ENCODE results near the gene VAV3. TPM values are rescaled to one million over a fixed set of nuclear protein-coding genes. Genes with fewer than 3 reads are reported as not detected.

VAV3 gene
- total RNA-seq, 1 donor from 2014 or later, result 2.9 TPM

DNA sequence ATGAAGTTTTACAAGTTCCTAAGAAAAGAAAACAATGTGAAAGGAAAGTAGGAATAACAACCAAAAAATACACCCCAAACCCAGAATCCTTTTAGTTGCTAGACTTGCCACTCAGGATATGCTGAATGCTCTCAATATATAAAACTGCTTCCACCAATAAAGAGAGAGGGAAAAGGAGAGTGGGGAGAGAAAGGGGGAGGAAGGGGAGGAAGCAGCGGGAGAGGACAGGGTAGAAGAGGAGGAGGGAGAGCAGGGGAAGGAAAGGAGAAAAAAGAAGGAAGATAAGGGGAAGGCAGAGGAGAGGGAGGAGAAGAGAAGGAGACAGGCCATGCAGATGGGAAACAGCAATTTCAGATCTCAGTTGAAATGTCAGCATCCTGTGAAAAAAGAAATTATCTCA, 198.4 kb downstream of the VAV3 start:
- Mint-ChIP-seq H3K36me3 (ENCODE audit: low read depth) (no peaks in the 10 kb centered on the region), H3K4me1 (no peaks in the 10 kb centered on the region), H3K27ac (ENCODE audit: unreplicated experiment) (no peak overlapping the region), H3K4me3 (no peak overlapping the region), H3K9me3 (no peaks in the 10 kb centered on the region), H3K27me3 (ENCODE audit: low read depth) (no peaks in the 10 kb centered on the region)
- TF ChIP-seq, protein P1, sequence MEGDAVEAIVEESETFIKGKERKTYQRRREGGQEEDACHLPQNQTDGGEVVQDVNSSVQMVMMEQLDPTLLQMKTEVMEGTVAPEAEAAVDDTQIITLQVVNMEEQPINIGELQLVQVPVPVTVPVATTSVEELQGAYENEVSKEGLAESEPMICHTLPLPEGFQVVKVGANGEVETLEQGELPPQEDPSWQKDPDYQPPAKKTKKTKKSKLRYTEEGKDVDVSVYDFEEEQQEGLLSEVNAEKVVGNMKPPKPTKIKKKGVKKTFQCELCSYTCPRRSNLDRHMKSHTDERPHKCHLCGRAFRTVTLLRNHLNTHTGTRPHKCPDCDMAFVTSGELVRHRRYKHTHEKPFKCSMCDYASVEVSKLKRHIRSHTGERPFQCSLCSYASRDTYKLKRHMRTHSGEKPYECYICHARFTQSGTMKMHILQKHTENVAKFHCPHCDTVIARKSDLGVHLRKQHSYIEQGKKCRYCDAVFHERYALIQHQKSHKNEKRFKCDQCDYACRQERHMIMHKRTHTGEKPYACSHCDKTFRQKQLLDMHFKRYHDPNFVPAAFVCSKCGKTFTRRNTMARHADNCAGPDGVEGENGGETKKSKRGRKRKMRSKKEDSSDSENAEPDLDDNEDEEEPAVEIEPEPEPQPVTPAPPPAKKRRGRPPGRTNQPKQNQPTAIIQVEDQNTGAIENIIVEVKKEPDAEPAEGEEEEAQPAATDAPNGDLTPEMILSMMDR (conservative IDR thresholded peaks at IDR 0.05), result no peak
- no peak for DNase-seq (ENCODE audit: low read depth, low spot score)

DNA sequence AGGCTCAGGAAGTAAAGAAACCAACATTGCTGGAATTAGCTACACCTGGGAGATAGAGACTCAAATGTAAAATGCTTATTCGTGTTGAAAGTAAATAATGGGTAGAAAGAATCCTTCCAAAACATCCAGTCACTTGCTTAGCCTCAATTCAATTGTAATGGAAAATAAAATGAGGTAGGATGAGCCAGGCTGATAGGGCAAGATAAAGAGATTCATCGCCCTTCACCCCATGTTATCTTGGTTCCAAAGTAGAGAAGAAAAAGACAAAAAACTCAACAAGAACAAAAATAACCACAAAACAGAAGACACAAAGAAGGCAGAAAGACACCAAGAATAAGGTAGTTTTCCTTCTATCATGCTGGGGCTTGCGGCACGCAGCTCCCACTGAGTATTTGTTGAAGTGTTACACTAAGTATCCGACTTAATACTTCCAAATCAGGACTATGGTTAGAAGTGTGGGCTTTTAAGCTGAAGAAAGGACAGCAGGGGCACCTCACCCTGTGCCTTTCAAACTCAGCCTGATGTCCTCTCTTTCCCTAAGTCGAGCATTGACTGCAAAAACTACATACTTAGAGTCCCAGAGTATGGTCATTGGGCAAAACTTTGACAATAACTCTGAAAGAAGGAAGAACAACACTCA, 202.1 kb downstream of the VAV3 start:
- H3K36me3 Mint-ChIP-seq (ENCODE audit: low read depth), result no peaks in the 10 kb centered on the region
- no peak for DNase-seq (ENCODE audit: low read depth, low spot score)
- H3K4me3 Mint-ChIP-seq, result no peak overlapping the region
- TF ChIP-seq, protein P1 (conservative IDR thresholded peaks at IDR 0.05), result no peak
- no peaks in the 10 kb centered on the region for H3K27me3 Mint-ChIP-seq (ENCODE audit: low read depth)
- H3K4me1 Mint-ChIP-seq, result no peaks in the 10 kb centered on the region
- H3K27ac Mint-ChIP-seq (ENCODE audit: unreplicated experiment), result no peak overlapping the region
- H3K9me3 Mint-ChIP-seq, result no peaks in the 10 kb centered on the region

DNA sequence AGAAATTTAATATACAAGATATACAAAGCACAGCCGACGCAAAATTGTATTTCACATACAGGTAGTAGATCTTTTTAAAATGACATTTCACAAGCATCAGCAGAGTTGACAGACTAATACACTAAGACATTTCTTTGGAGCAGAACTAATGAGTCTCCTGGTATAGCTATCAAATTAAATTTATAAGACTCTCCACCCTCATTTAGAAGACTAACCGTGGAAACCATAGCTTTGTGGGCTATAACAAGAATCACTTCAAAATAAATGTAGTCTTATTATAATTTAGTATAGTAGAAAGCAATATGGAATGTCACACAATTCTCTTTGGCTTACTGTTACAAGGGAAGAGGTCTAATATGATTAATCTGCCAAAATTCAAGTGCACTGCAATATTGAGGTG, 204.9 kb downstream of the VAV3 start:
- Mint-ChIP-seq H3K27me3 (ENCODE audit: low read depth) (no peaks in the 10 kb centered on the region), H3K4me3 (no peak overlapping the region), H3K27ac (ENCODE audit: unreplicated experiment) (no peak overlapping the region), H3K9me3 (no peaks in the 10 kb centered on the region), H3K36me3 (ENCODE audit: low read depth) (no peaks in the 10 kb centered on the region), H3K4me1 (peaks cover 5% of the 10 kb centered on the region)
- no peak for DNase-seq (ENCODE audit: low read depth, low spot score)
- TF ChIP-seq, protein P1 (conservative IDR thresholded peaks at IDR 0.05), result no peak

DNA sequence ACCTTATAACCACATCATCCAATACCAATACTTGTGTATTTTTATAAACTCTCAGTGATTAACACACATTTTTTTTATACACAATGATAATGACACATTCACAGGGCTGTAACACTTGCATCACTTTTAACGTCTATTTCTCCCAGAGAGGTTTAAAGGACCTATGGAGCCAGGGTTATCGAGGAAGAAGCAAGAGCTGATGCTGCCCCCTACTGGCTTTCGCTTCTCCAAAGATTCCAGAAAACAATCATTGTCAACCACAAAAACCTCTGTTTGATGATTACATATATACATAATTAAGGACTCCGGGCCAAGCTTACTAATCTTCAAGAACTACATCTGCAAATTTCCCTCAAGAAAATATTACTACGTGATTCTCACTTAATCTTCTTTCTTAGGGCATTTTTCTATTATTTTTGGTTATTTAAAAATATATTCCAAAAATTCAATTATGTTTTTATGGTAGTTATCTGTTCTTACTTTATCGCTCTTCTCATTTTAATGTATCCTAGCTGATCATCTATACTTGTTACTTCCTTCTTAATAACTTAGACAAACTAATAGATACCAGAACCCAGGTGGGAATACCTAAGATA, 214.5 kb downstream of the VAV3 start:
- Mint-ChIP-seq H3K4me1 (peaks cover 1% of the 10 kb centered on the region), H3K4me3 (no peak overlapping the region), H3K27me3 (ENCODE audit: low read depth) (no peaks in the 10 kb centered on the region)

DNA sequence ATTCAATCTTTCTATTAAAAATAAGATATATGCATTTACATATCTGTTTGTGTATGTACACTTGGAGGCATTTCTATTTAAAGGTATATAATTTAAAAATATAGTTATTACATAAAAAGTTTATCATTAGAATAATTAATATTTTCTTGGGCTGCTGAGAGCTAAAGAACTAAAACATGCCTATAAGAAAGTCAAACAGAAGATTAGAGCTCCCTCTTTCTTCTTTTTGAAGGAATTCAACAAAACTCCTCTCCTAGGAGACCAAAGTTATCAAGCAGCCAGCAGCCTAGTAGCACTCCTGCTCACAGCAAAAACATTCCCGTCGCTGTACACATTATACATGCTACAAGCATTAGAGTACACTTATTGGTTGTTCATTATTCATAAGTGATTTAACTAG, 216.4 kb downstream of the VAV3 start:
- no peaks in the 10 kb centered on the region for H3K36me3 Mint-ChIP-seq (ENCODE audit: low read depth)
- H3K27ac Mint-ChIP-seq (ENCODE audit: unreplicated experiment), result no peak overlapping the region
- H3K4me3 Mint-ChIP-seq, result no peak overlapping the region
- no peak for DNase-seq (ENCODE audit: low read depth, low spot score)
- H3K9me3 Mint-ChIP-seq, result no peaks in the 10 kb centered on the region
- no peaks in the 10 kb centered on the region for H3K27me3 Mint-ChIP-seq (ENCODE audit: low read depth)
- H3K4me1 Mint-ChIP-seq, result no peaks in the 10 kb centered on the region
- TF ChIP-seq, protein P1 (conservative IDR thresholded peaks at IDR 0.05), result peak; percentile 66

More for the DNA sequence above, 214.5 kb downstream of the VAV3 start:
- Mint-ChIP-seq H3K9me3 (no peaks in the 10 kb centered on the region), H3K27ac (ENCODE audit: unreplicated experiment) (no peak overlapping the region), H3K36me3 (ENCODE audit: low read depth) (no peaks in the 10 kb centered on the region)
- TF ChIP-seq, protein P1 (conservative IDR thresholded peaks at IDR 0.05), result peak; percentile 92
- DNase-seq (ENCODE audit: low read depth, low spot score), result peak; percentile 70
